ENCODE results near the gene SLC29A2.

The SLC29A2 gene

GRCh38 chr11:66335531-66336233 lies 35.9 kb downstream of the SLC29A2 start:
- no peak overlapping the region for H3K4me3 ChIP-seq (ENCODE audit: low read depth, low read length)
- no peak for TF ChIP-seq CTCF (IDR thresholded peaks at IDR 0.05; ENCODE audit: control insufficient read depth, extremely low read depth, insufficient read depth)
- no peak for DNase-seq (ENCODE audit: low read depth)

GRCh38 chr11:66334605-66335442 lies 36.7 kb downstream of the SLC29A2 start:
- no peak overlapping the region for H3K4me3 ChIP-seq (ENCODE audit: low read depth, low read length)
- no peak for DNase-seq (ENCODE audit: low read depth)
- no peak for TF ChIP-seq CTCF (IDR thresholded peaks at IDR 0.05; ENCODE audit: control insufficient read depth, extremely low read depth, insufficient read depth)

GRCh38 chr11:66333896-66334604 lies 37.5 kb downstream of the SLC29A2 start:
- TF ChIP-seq CTCF (IDR thresholded peaks at IDR 0.05; ENCODE audit: control insufficient read depth, extremely low read depth, insufficient read depth), result no peak

GRCh38 chr11:66333220-66333877 lies 38.2 kb downstream of the SLC29A2 start:
- DNase-seq (ENCODE audit: low read depth), result no peak
- no peak overlapping the region for H3K4me3 ChIP-seq (ENCODE audit: low read depth, low read length)
- no peak for TF ChIP-seq CTCF (IDR thresholded peaks at IDR 0.05; ENCODE audit: control insufficient read depth, extremely low read depth, insufficient read depth)

More at GRCh38 chr11:66333896-66334604, 37.5 kb downstream of the SLC29A2 start:
- no peak for DNase-seq (ENCODE audit: low read depth)
- H3K4me3 ChIP-seq (ENCODE audit: low read depth, low read length), result no peak overlapping the region

GRCh38 chr11:66332371-66333219 lies 39.0 kb downstream of the SLC29A2 start:
- no peak for TF ChIP-seq CTCF (IDR thresholded peaks at IDR 0.05; ENCODE audit: control insufficient read depth, extremely low read depth, insufficient read depth)
- no peak for DNase-seq (ENCODE audit: low read depth)
- H3K4me3 ChIP-seq (ENCODE audit: low read depth, low read length), result no peak overlapping the region

Data from LNCaP clone FGC (cell line).